Spleen (tissue), 11 donors: ENCODE data around the gene WSCD2. TPM values are rescaled to one million over a fixed set of nuclear protein-coding genes. Genes with fewer than 3 reads are reported as not detected.

Experiments
- DNase-seq: peaks from one replicate; pipeline ENCODE4 v3.0.0-alpha.2; 2020
- H3K27ac ChIP-seq, 8 donors: fragments of 200-600 bp; sonication (generic) in 7 of 8; 1 replicate in 4 of 8; 2 replicates in 4 of 8; pipeline versions ENCODE4 v1.5.0 to v1.8.0; 2016 to 2021; ENCODE audit warnings: inconsistent platforms in 4 of 8, mild to moderate bottlenecking in 4 of 8, moderate library complexity in 1 of 8
- H3K27me3 ChIP-seq, 7 donors: fragments of 200-600 bp; sonication (generic) in 6 of 7; replicated peaks in 1 of 7; 1 replicate in 4 of 7; 2 replicates in 3 of 7; pipeline versions ENCODE4 v1.5.0 to v1.8.0; 2016 to 2021; ENCODE audit warnings: inconsistent platforms in 3 of 7, mild to moderate bottlenecking in 1 of 7
- H3K36me3 ChIP-seq, 6 donors: fragments of 200-600 bp; sonication (generic) in 5 of 6; 1 replicate in 4 of 6; 2 replicates in 2 of 6; pipeline versions ENCODE4 v1.5.0 to v1.8.0; 2016 to 2021; ENCODE audit warnings: inconsistent platforms in 2 of 6
- H3K4me1 ChIP-seq, 6 donors: fragments of 200-600 bp; sonication (generic) in 5 of 6; 1 replicate in 3 of 6; 2 replicates in 3 of 6; pipeline versions ENCODE4 v1.5.0 to v1.8.0; 2016 to 2021; ENCODE audit warnings: inconsistent platforms in 3 of 6
- H3K4me3 ChIP-seq, 8 donors: fragments of 200-600 bp; sonication (generic) in 7 of 8; 1 replicate in 4 of 8; 2 replicates in 4 of 8; pipeline versions ENCODE4 v1.5.0 to v1.8.0; 2016 to 2021; ENCODE audit warnings: inconsistent platforms in 4 of 8, mild to moderate bottlenecking in 4 of 8, moderate library complexity in 2 of 8
- H3K9me3 ChIP-seq, 8 donors: fragments of 200-600 bp; sonication (generic) in 7 of 8; 1 replicate in 4 of 8; 2 replicates in 4 of 8; pipeline versions ENCODE4 v1.5.0 to v1.8.0; 2016 to 2021; ENCODE audit warnings: inconsistent platforms in 4 of 8
- CTCF ChIP-seq, 11 experiments: fragments of 200-600 bp in 7 of 11; fragments of 450-650 bp in 4 of 11; sonication (generic) in 4 of 11; IDR thresholded peaks in 8 of 11; conservative IDR thresholded peaks in 3 of 11; 1 replicate in 7 of 11; 2 replicates in 4 of 11; pipeline versions ENCODE4 v1.4.0 to v1.8.0; 2016 to 2021; ENCODE audit warnings: antibody characterized with exemption in 11 of 11, inconsistent platforms in 4 of 11, mild to moderate bottlenecking in 1 of 11
- POLR2A ChIP-seq, 3 donors: fragments of 450-650 bp; IDR thresholded peaks; one replicate each; pipeline ENCODE4 v1.5.1; 2017; ENCODE audit warnings: antibody characterized with exemption in 3 of 3, mild to moderate bottlenecking in 1 of 3
- POLR2AphosphoS5 ChIP-seq, 3 donors: sonication (generic); formaldehyde crosslinking; IDR thresholded peaks; one replicate each; pipeline ENCODE4 v1.5.1; 2017; ENCODE audit warnings: antibody characterized with exemption in 3 of 3
- WGBS, 5 donors: extraction: QIAGEN DNeasy Blood & Tissue Kit in 3 of 5; methylation state at CpG; one replicate each; pipeline versions ENCODE4 v1.1.5 to v1.1.7; 2013 to 2018; 5-methylcytosine and 5-hydroxymethylcytosine counted together
- intact Hi-C: fragments of 100-400 bp; cut with DNase I; formaldehyde crosslinking; loops from one replicate; pipeline ENCODE4 v1.15.0; 2023; ENCODE audit warnings: low total_unique reads
- polyA plus RNA-seq, 3 donors: library from polyadenylated mRNA; stranded (reverse); fragments of 200-250 nt; gene quantifications; one replicate each; pipeline ENCODE4 v1.2.1, GENCODE V29; 2013
- total RNA-seq, 7 donors: library from RNA; depleted of rRNA in 3 of 7; stranded (reverse); fragments of >200 nt in 3 of 7; fragmentation: NEBNext Ultra II Directional in 4 of 7; extraction: Animal tissue kit (Norgen Biotek cat#: 25700) in 4 of 7; gene quantifications; one replicate each; pipeline versions ENCODE4 v1.1.0 to v1.2.1, GENCODE V29; 2016 to 2021
- donor health status: healthy with polysubstance abuse.
- donor health status: DM: no; HTN: no; CAD: no; lungs with moderate emphysema.
- donor health status: DM: no; HTN: no; CAD: no.
- donor health status: Bipolar disorder and iron deficiency.
- donor health status: healthy.
- donor health status: DM: no; HTN: no; CAD: no.
- donor health status: DM: yes; HTN: yes; CAD: no.

The WSCD2 gene
- total and polyA plus RNA-seq, 10 donors, result 0.09 to 0.60 (median 0.23) TPM; not detected in 1

DNA sequence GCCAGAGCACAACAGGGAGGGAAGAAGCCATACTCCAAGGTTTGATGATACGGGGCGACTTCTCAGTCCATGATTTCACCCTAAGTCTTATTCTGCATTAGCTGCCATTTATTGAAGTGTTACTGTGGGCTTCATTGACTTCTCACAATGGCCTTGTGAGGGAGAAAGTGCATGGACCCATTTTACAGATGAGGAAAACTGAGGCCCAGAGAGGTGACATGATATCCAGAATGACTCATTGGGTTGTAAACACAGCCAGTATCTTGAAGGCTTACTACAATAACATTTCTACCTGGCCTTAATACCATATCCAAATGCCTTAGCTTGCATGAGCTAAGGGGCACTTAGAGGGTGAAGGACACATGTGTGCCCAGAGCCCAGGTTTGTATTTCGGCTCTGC, 109.4 kb downstream of the WSCD2 start:
- peaks cover 0 to 9% (median 0%) of the 10 kb centered on the region in 8 donors for H3K9me3 ChIP-seq
- TF ChIP-seq CTCF (IDR thresholded peaks at IDR 0.05 in 8 of 11, conservative IDR thresholded peaks at IDR 0.05 in 3 of 11) (no peak), POLR2AphosphoS5 (IDR thresholded peaks at IDR 0.05) (no peak), POLR2A (IDR thresholded peaks at IDR 0.05) (no peak)
- H3K4me3 ChIP-seq, result no peak overlapping the region
- H3K27me3 ChIP-seq, result peaks cover 0 to 52% (median 15%) of the 10 kb centered on the region in 7 donors
- intact Hi-C loops, result no loop called here
- DNase-seq, result no peak
- WGBS, 5 donors, result 91 to 96% (median 93%) methylated on average over 3 of the region's 3 CpGs
- H3K36me3 ChIP-seq, result no peaks in the 10 kb centered on the region
- H3K27ac ChIP-seq, result no peak overlapping the region
- no peaks in the 10 kb centered on the region for H3K4me1 ChIP-seq

- intact Hi-C loops, result no loop called here
- no peak overlapping the region for H3K4me3 ChIP-seq
- peaks cover 0 to 9% (median 0%) of the 10 kb centered on the region in 8 donors for H3K9me3 ChIP-seq
- no peaks in the 10 kb centered on the region for H3K4me1 ChIP-seq
- DNase-seq, result no peak
- peaks cover 0 to 52% (median 15%) of the 10 kb centered on the region in 7 donors for H3K27me3 ChIP-seq
- TF ChIP-seq POLR2AphosphoS5 (IDR thresholded peaks at IDR 0.05) (no peak), POLR2A (IDR thresholded peaks at IDR 0.05) (no peak), CTCF (IDR thresholded peaks at IDR 0.05 in 8 of 11, conservative IDR thresholded peaks at IDR 0.05 in 3 of 11) (no peak)
- 56 to 85% (median 67%) methylated on average over 2 of the region's 2 CpGs for WGBS, 5 donors
- H3K36me3 ChIP-seq, result no peaks in the 10 kb centered on the region
- no peak overlapping the region for H3K27ac ChIP-seq
Observed at GRCh38 chr12:108239378-108239777, 110.3 kb downstream of the WSCD2 start.

DNA sequence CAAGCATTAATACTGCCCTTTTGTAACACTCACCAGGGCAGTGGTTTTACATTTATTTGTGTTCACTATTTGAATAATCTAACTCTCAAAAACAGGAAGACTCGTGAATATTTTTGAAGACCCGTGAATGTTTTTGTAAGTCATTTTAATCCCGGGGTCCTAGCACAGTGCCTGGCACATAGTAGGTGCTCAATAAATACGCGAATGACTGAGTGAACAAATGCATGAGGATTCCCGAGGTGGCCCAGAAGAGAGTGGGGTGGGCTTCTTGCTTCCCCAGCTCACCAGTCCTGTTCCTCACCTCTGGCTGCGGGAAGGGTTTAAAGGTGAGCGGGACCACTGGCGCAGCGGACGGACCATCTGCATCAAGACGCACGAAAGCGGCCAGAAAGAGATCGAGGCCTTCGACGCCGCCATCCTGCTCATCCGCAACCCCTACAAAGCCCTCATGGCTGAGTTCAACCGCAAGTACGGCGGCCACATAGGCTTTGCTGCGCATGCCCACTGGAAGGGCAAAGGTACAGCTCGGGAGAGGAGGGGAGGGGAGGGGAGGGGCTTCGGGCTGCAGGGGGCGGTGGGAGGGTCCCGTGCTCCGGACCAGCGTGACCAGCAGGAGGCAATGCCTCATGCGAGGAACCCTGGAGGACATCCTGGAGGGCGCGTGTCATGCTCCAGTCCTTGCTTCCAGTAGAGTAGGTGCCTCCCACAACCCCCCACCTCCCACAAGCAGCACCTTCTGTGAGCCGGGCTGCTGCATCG, 111.1 kb downstream of the WSCD2 start:
- no peak overlapping the region for H3K4me3 ChIP-seq
- intact Hi-C loops, result no loop called here
- peaks cover 0 to 50% (median 15%) of the 10 kb centered on the region in 7 donors for H3K27me3 ChIP-seq
- H3K9me3 ChIP-seq, result peaks cover 0 to 9% (median 0%) of the 10 kb centered on the region in 8 donors
- H3K27ac ChIP-seq, result no peak overlapping the region
- 52 to 69% (median 54%) methylated on average over 24 to 34 of the region's 34 CpGs for WGBS, 5 donors
- H3K36me3 ChIP-seq, result no peaks in the 10 kb centered on the region
- DNase-seq, result no peak
- no peaks in the 10 kb centered on the region for H3K4me1 ChIP-seq
- no peak for TF ChIP-seq POLR2AphosphoS5 (IDR thresholded peaks at IDR 0.05)
- TF ChIP-seq POLR2A (IDR thresholded peaks at IDR 0.05), result no peak
- TF ChIP-seq CTCF (IDR thresholded peaks at IDR 0.05 in 8 of 11, conservative IDR thresholded peaks at IDR 0.05 in 3 of 11), result no peak

DNA sequence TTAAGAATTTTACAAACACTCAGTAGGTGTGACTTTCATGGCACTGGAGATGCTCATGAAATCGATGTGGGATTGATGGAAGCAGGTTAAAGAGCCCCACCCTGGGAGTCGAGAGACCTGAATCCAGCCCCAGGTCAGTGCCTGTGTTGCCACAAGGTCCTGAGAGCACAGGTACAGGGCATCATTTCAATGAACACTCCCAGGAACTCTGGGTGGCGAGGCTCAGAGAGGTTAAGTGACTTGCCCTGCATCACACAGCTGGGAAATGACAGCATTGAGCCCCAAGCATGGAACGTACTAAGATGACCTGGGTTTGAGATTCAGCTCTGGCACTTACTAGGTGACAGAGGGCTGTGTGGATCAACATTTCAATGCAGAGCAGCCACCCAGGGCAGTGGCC, 111.8 kb downstream of the WSCD2 start:
- DNase-seq, result no peak
- TF ChIP-seq POLR2A (IDR thresholded peaks at IDR 0.05), result no peak
- TF ChIP-seq POLR2AphosphoS5 (IDR thresholded peaks at IDR 0.05), result no peak
- no peak for TF ChIP-seq CTCF (IDR thresholded peaks at IDR 0.05 in 8 of 11, conservative IDR thresholded peaks at IDR 0.05 in 3 of 11)
- no peak overlapping the region for H3K27ac ChIP-seq
- whole genome bisulfite sequencing, 5 donors, result 72 to 89% (median 81%) methylated on average over 3 to 4 of the region's 4 CpGs
- no peak overlapping the region for H3K4me3 ChIP-seq
- peaks cover 0 to 9% (median 0%) of the 10 kb centered on the region in 8 donors for H3K9me3 ChIP-seq
- H3K27me3 ChIP-seq, result peaks cover 0 to 48% (median 15%) of the 10 kb centered on the region in 7 donors
- intact Hi-C loops, result no loop called here
- H3K4me1 ChIP-seq, result no peaks in the 10 kb centered on the region
- H3K36me3 ChIP-seq, result no peaks in the 10 kb centered on the region
